CD4-positive, alpha-beta memory T cell (primary cell): ENCODE results near the gene JUN. TPM values are rescaled to one million over a fixed set of nuclear protein-coding genes. Genes with fewer than 3 reads are reported as not detected.

ENCODE experiments used
- CTCF ChIA-PET: fragments of 350-600 bp; sonication (Branson Sonifier 250); formaldehyde crosslinking; loops from one replicate; lab custom pipeline; 2021; ENCODE audit warnings: inconsistent platforms; ENCODE audit not compliant: partially characterized antibody; lab: Charles Lee
- POLR2A ChIA-PET: fragments of 350-600 bp; sonication (Branson Sonifier 250); formaldehyde crosslinking; loops from one replicate; lab custom pipeline; 2021; ENCODE audit not compliant: partially characterized antibody; lab: Charles Lee
- DNase-seq, 5 donors: peaks; one replicate each; pipeline versions ENCODE4 v3.0.0 to v3.0.0-alpha.2; 2020 to 2022; ENCODE audit warnings: mixed read lengths in 1 of 5
- H3K27ac ChIP-seq: one replicate; pipeline ENCODE4 v1.7.0; 2013; ENCODE audit warnings: low read depth, low read length
- H3K27me3 ChIP-seq: 2 replicates; pipeline ENCODE4 v1.7.0; 2013; ENCODE audit warnings: mild to moderate bottlenecking, low read length, moderate library complexity; ENCODE audit not compliant: insufficient read depth
- H3K36me3 ChIP-seq: 2 replicates; pipeline ENCODE4 v1.7.0; 2013; ENCODE audit warnings: mild to moderate bottlenecking, low read length, moderate library complexity; ENCODE audit not compliant: insufficient read depth
- H3K4me1 ChIP-seq: 2 replicates; pipeline ENCODE4 v1.7.0; 2013; ENCODE audit warnings: mild to moderate bottlenecking, low read length, moderate library complexity; ENCODE audit not compliant: insufficient read depth
- H3K4me3 ChIP-seq, 2 donors: one replicate each; pipeline ENCODE4 v1.7.0; 2013; ENCODE audit warnings: low read length in 2 of 2, mild to moderate bottlenecking in 1 of 2
- H3K9me3 ChIP-seq, 2 donors: one replicate each; pipeline ENCODE4 v1.7.0; 2013; ENCODE audit warnings: low read length in 2 of 2, control low read depth in 1 of 2; ENCODE audit not compliant: control insufficient read depth in 1 of 2
- H3K27ac Mint-ChIP-seq, 7 donors: one replicate each; pipeline ENCODE4 v1.8.0; 2020 to 2021; ENCODE audit warnings: mixed read lengths in 7 of 7, mild to moderate bottlenecking in 6 of 7, inconsistent platforms in 3 of 7, moderate library complexity in 3 of 7
- H3K27me3 Mint-ChIP-seq, 2 donors: one replicate each; pipeline ENCODE4 v1.8.0; 2020 to 2021; ENCODE audit warnings: mixed read lengths in 2 of 2
- H3K36me3 Mint-ChIP-seq, 2 donors: one replicate each; pipeline ENCODE4 v1.8.0; 2020 to 2021; ENCODE audit warnings: mixed read lengths in 2 of 2, inconsistent platforms in 1 of 2, mild to moderate bottlenecking in 1 of 2
- H3K4me1 Mint-ChIP-seq, 4 donors: one replicate each; pipeline ENCODE4 v1.8.0; 2020 to 2021; ENCODE audit warnings: mixed read lengths in 4 of 4, mild to moderate bottlenecking in 1 of 4
- H3K4me3 Mint-ChIP-seq, 8 donors: one replicate each; pipeline ENCODE4 v1.8.0; 2020 to 2021; ENCODE audit warnings: mixed read lengths in 8 of 8, mild to moderate bottlenecking in 7 of 8, moderate library complexity in 6 of 8, inconsistent platforms in 3 of 8
- H3K9me3 Mint-ChIP-seq, 8 donors: one replicate each; pipeline ENCODE4 v1.8.0; 2020 to 2021; ENCODE audit warnings: mixed read lengths in 8 of 8, mild to moderate bottlenecking in 5 of 8, inconsistent platforms in 3 of 8, moderate library complexity in 1 of 8
- intact Hi-C: fragments of 100-400 bp; cut with micrococcal nuclease; formaldehyde crosslinking; loops from one replicate; pipeline ENCODE4 v1.15.1; 2023
- polyA plus RNA-seq, 2 donors: library from polyadenylated mRNA; unstranded; fragments of 300-500 nt; fragmentation: Illumina TruSeq; gene quantifications; one replicate each; pipeline ENCODE4 v1.2.3, GENCODE V29; 2021
- total RNA-seq, 2 experiments: library from RNA; stranded (reverse); gene quantifications; one replicate each; pipeline ENCODE4 v1.2.3, GENCODE V29; 2021

JUN gene
- total and polyA plus RNA-seq, 4 experiments from 2014 or later, result 19.0 to 56.7 (median 29.7) TPM

GRCh38 chr1:58767143-58767542, 16.7 kb downstream of the JUN start:
- H3K27ac ChIP-seq, result no peak overlapping the region
- H3K9me3 ChIP-seq, result no peaks in the 10 kb centered on the region
- H3K4me3 ChIP-seq, result no peak overlapping the region
- Mint-ChIP-seq H3K36me3 (no peaks in the 10 kb centered on the region), H3K4me3 (no peak overlapping the region), H3K4me1 (peaks cover 0 to 2% (median 0%) of the 10 kb centered on the region in 4 donors), H3K9me3 (no peaks in the 10 kb centered on the region), H3K27ac (no peak overlapping the region), H3K27me3 (peaks cover 2 to 4% of the 10 kb centered on the region in 2 donors)
- no peaks in the 10 kb centered on the region for H3K27me3 ChIP-seq
- intact Hi-C loops, result no loop called here
- no peaks in the 10 kb centered on the region for H3K36me3 ChIP-seq
- ChIA-PET CTCF (interaction anchor here (1.0 to 3.8 kb wide), 5 partner anchors 9 to 932 kb away, joined by 3 to 24 read pairs (median 3); no protein-coding TSS in a partner anchor), POLR2A (no interaction called here)
- no peak for DNase-seq
- no peaks in the 10 kb centered on the region for H3K4me1 ChIP-seq

- no peaks in the 10 kb centered on the region for H3K9me3 Mint-ChIP-seq
- no peak overlapping the region for H3K27ac Mint-ChIP-seq
- no peaks in the 10 kb centered on the region for H3K36me3 ChIP-seq
- ChIA-PET POLR2A (no interaction called here), CTCF (interaction anchor here (1.4 kb wide), 1 partner anchor 933 kb away, joined by 3 read pairs; no protein-coding TSS in a partner anchor)
- peaks cover 2 to 4% of the 10 kb centered on the region in 2 donors for H3K27me3 Mint-ChIP-seq
- H3K9me3 ChIP-seq, result no peaks in the 10 kb centered on the region
- DNase-seq, result no peak
- H3K27ac ChIP-seq, result no peak overlapping the region
- no peaks in the 10 kb centered on the region for H3K4me1 ChIP-seq
- peaks cover 0 to 2% (median 0%) of the 10 kb centered on the region in 4 donors for H3K4me1 Mint-ChIP-seq
- no peaks in the 10 kb centered on the region for H3K36me3 Mint-ChIP-seq
- intact Hi-C loops, result no loop called here
- H3K4me3 Mint-ChIP-seq, result no peak overlapping the region
- H3K4me3 ChIP-seq, result no peak overlapping the region
- no peaks in the 10 kb centered on the region for H3K27me3 ChIP-seq
These were observed 18.4 kb downstream of the JUN start for GRCh38 chr1:58765441-58765840.

DNA sequence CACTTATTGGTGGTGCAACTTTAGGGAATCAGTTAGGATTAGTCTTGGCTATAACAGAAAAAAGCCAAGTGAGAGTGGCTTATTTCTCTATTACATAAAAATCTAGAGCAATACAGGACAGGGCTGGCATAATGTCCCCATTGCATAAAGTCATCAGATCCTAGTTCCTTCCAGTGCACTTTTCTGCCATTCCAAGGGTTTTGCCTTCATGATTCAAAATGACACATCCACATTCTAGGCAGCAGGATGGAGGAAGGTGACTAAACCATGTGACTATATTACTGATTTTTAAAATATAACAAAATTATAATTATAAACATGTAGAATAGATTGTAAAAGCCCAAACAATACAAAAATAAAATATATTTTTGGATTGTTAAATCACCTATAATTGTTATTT, 18.8 kb downstream of the JUN start:
- no peaks in the 10 kb centered on the region for H3K4me1 ChIP-seq
- Mint-ChIP-seq H3K4me3 (no peak overlapping the region), H3K27me3 (peaks cover 2 to 4% of the 10 kb centered on the region in 2 donors), H3K9me3 (no peaks in the 10 kb centered on the region), H3K36me3 (no peaks in the 10 kb centered on the region), H3K4me1 (peaks cover 0 to 2% (median 0%) of the 10 kb centered on the region in 4 donors), H3K27ac (no peak overlapping the region)
- no peak overlapping the region for H3K4me3 ChIP-seq
- intact Hi-C loops, result no loop called here
- ChIA-PET POLR2A (no interaction called here), CTCF (interaction anchor here (1.4 kb wide), 1 partner anchor 934 kb away, joined by 3 read pairs; no protein-coding TSS in a partner anchor)
- no peak overlapping the region for H3K27ac ChIP-seq
- no peaks in the 10 kb centered on the region for H3K27me3 ChIP-seq
- no peak for DNase-seq
- H3K36me3 ChIP-seq, result no peaks in the 10 kb centered on the region
- H3K9me3 ChIP-seq, result no peaks in the 10 kb centered on the region

GRCh38 chr1:58764294-58764978, 19.4 kb downstream of the JUN start:
- Mint-ChIP-seq H3K4me3 (no peak overlapping the region), H3K9me3 (no peaks in the 10 kb centered on the region), H3K27ac (no peak overlapping the region), H3K36me3 (no peaks in the 10 kb centered on the region), H3K27me3 (peaks cover 2 to 4% of the 10 kb centered on the region in 2 donors), H3K4me1 (no peaks in the 10 kb centered on the region)
- Histone ChIP-seq H3K4me3 (no peak overlapping the region), H3K27ac (no peak overlapping the region), H3K4me1 (no peaks in the 10 kb centered on the region), H3K27me3 (no peaks in the 10 kb centered on the region), H3K36me3 (no peaks in the 10 kb centered on the region), H3K9me3 (no peaks in the 10 kb centered on the region)
- POLR2A ChIA-PET, result interaction anchor here (0.9 kb wide), 1 partner anchor 19 kb away, joined by 3 read pairs; the partner anchor contains the start of gene JUN
- DNase-seq, result no peak
- intact Hi-C loops, result no loop called here
- CTCF ChIA-PET, result interaction anchor here (1.4 to 3.7 kb wide), 2 partner anchors 8 to 934 kb away, joined by 3 to 20 read pairs; no protein-coding TSS in a partner anchor

- ChIA-PET CTCF (interaction anchor here (0.9 to 3.7 kb wide), 3 partner anchors 10 to 936 kb away, joined by 4 to 20 read pairs (median 4); no protein-coding TSS in a partner anchor), POLR2A (interaction anchor here (1.3 kb wide), 1 partner anchor 19 kb away, joined by 3 read pairs; no protein-coding TSS in a partner anchor)
- no peaks in the 10 kb centered on the region for H3K9me3 ChIP-seq
- no peaks in the 10 kb centered on the region for H3K36me3 ChIP-seq
- no peak for DNase-seq
- intact Hi-C loops, result no loop called here
- Mint-ChIP-seq H3K9me3 (no peaks in the 10 kb centered on the region), H3K4me3 (no peak overlapping the region), H3K36me3 (no peaks in the 10 kb centered on the region), H3K27ac (no peak overlapping the region), H3K27me3 (peaks cover 2 to 4% of the 10 kb centered on the region in 2 donors), H3K4me1 (no peaks in the 10 kb centered on the region)
- H3K27me3 ChIP-seq, result no peaks in the 10 kb centered on the region
- H3K4me1 ChIP-seq, result no peaks in the 10 kb centered on the region
- H3K27ac ChIP-seq, result no peak overlapping the region
- no peak overlapping the region for H3K4me3 ChIP-seq
These were observed 20.6 kb downstream of the JUN start for GRCh38 chr1:58763214-58763613.

GRCh38 chr1:58762806-58763205, 21.0 kb downstream of the JUN start:
- no peak overlapping the region for H3K4me3 ChIP-seq
- intact Hi-C loops, result no loop called here
- H3K36me3 ChIP-seq, result no peaks in the 10 kb centered on the region
- H3K27me3 ChIP-seq, result no peaks in the 10 kb centered on the region
- POLR2A ChIA-PET, result interaction anchor here (1.3 kb wide), 1 partner anchor 20 kb away, joined by 3 read pairs; no protein-coding TSS in a partner anchor
- H3K27ac ChIP-seq, result no peak overlapping the region
- Mint-ChIP-seq H3K27me3 (peaks cover 2 to 4% of the 10 kb centered on the region in 2 donors), H3K9me3 (no peaks in the 10 kb centered on the region), H3K4me1 (peaks cover 0 to 2% (median 0%) of the 10 kb centered on the region in 4 donors), H3K4me3 (no peak overlapping the region), H3K27ac (no peak overlapping the region), H3K36me3 (no peaks in the 10 kb centered on the region)
- CTCF ChIA-PET, result interaction anchor here (0.9 to 3.7 kb wide), 3 partner anchors 10 to 936 kb away, joined by 4 to 20 read pairs (median 4); no protein-coding TSS in a partner anchor
- DNase-seq, result no peak
- H3K9me3 ChIP-seq, result no peaks in the 10 kb centered on the region
- no peaks in the 10 kb centered on the region for H3K4me1 ChIP-seq

- intact Hi-C loops, result no loop called here
- peak overlapping the region; percentile 13 for H3K27ac ChIP-seq
- POLR2A ChIA-PET, result interaction anchor here (1.0 to 4.6 kb wide), 4 partner anchors 18 to 37 kb away, joined by 3 to 60 read pairs (median 4); partner anchors contain the start of gene JUN
These were observed 28.4 kb downstream of the JUN start for GRCh38 chr1:58755468-58755872.

More at GRCh38 chr1:58755468-58755872, 28.4 kb downstream of the JUN start:
- H3K9me3 ChIP-seq, result no peaks in the 10 kb centered on the region
- H3K9me3 Mint-ChIP-seq, result no peaks in the 10 kb centered on the region
- no peaks in the 10 kb centered on the region for H3K36me3 ChIP-seq
- no peaks in the 10 kb centered on the region for H3K36me3 Mint-ChIP-seq
- peaks cover 35 to 57% (median 45%) of the 10 kb centered on the region in 4 donors for H3K4me1 Mint-ChIP-seq
- CTCF ChIA-PET, result interaction anchor here (1.0 to 1.6 kb wide), 4 partner anchors 9 to 943 kb away, joined by 3 to 5 read pairs (median 4); no protein-coding TSS in a partner anchor
- H3K4me1 ChIP-seq, result peaks cover 35% of the 10 kb centered on the region
- peak overlapping the region; percentile 13 to 89 (median 69) for H3K27ac Mint-ChIP-seq
- peak; percentile 22 to 79 (median 28) for DNase-seq
- H3K4me3 ChIP-seq, result peak overlapping the region in 1 of 2 donors; percentile 9
- H3K27me3 ChIP-seq, result no peaks in the 10 kb centered on the region
- H3K4me3 Mint-ChIP-seq, result peak overlapping the region; percentile 27 to 84 (median 72)
- no peaks in the 10 kb centered on the region for H3K27me3 Mint-ChIP-seq
